HepG2 (cell line): ENCODE results near the gene NME1. TPM values are rescaled to one million over a fixed set of nuclear protein-coding genes. Genes with fewer than 3 reads are reported as not detected.

Experiments used
- NFATC3 ChIP-seq: sonication (generic); formaldehyde crosslinking; IDR thresholded peaks from 2 replicates; pipeline ENCODE4 v1.5.1; 2020; ENCODE audit warnings: mild to moderate bottlenecking, missing genetic modification reagents
- NFE2L1 ChIP-seq: sonication (generic); formaldehyde crosslinking; IDR thresholded peaks from 2 replicates; pipeline ENCODE4 v1.4.0; 2020; ENCODE audit warnings: missing genetic modification reagents, mild to moderate bottlenecking, borderline replicate concordance
- NFYB ChIP-seq: sonication (generic); formaldehyde crosslinking; IDR thresholded peaks from 2 replicates; pipeline ENCODE4 v1.4.0; 2020; ENCODE audit warnings: missing genetic modification reagents
- NR2F6 ChIP-seq, 2 experiments: IDR thresholded peaks; 2 replicates each; pipeline ENCODE4 v1.6.1; 2016; ENCODE audit warnings: antibody characterized with exemption in 1 of 2, mild to moderate bottlenecking in 1 of 2
- PITX1 ChIP-seq: sonication (generic); formaldehyde crosslinking; IDR thresholded peaks from 2 replicates; pipeline ENCODE4 v1.5.1; 2020; ENCODE audit warnings: mild to moderate bottlenecking, missing genetic modification reagents
- PPARG ChIP-seq: conservative IDR thresholded peaks from 2 replicates; pipeline ENCODE4 v1.6.1; 2016; ENCODE audit warnings: missing biosample characterization, missing genetic modification reagents
- RARA ChIP-seq: IDR thresholded peaks from 2 replicates; pipeline ENCODE4 v1.6.1; 2016; ENCODE audit warnings: missing genetic modification reagents, missing compliant biosample characterization
- RFXANK ChIP-seq: IDR thresholded peaks from 2 replicates; pipeline ENCODE4 v1.6.1; 2016
- SNAPC2 ChIP-seq: sonication (generic); formaldehyde crosslinking; IDR thresholded peaks from 2 replicates; pipeline ENCODE4 v1.8.1; 2022; ENCODE audit warnings: mild to moderate bottlenecking, missing genetic modification reagents
- SOX13 ChIP-seq, 3 experiments: fragments of 450-650 bp in 1 of 3; sonication (generic) in 1 of 3; formaldehyde crosslinking in 1 of 3; IDR thresholded peaks in 2 of 3; conservative IDR thresholded peaks in 1 of 3; 2 replicates each; pipeline versions ENCODE4 v1.5.0 to v1.6.1; 2016 to 2020; ENCODE audit warnings: antibody characterized with exemption in 1 of 3, mild to moderate bottlenecking in 1 of 3, missing compliant biosample characterization in 1 of 3, missing genetic modification reagents in 1 of 3, moderate library complexity in 1 of 3
- ZNF230 ChIP-seq: sonication (generic); formaldehyde crosslinking; IDR thresholded peaks from 2 replicates; pipeline ENCODE4 v1.4.0; 2020; ENCODE audit warnings: mild to moderate bottlenecking, missing genetic modification reagents
- ZNF33B ChIP-seq: sonication (generic); formaldehyde crosslinking; IDR thresholded peaks from 2 replicates; pipeline ENCODE4 v1.5.1; 2020; ENCODE audit warnings: mild to moderate bottlenecking, missing genetic modification reagents
- ZNF547 ChIP-seq: sonication (generic); formaldehyde crosslinking; IDR thresholded peaks from 2 replicates; pipeline ENCODE4 v1.5.1; 2020; ENCODE audit warnings: mild to moderate bottlenecking, missing genetic modification reagents
- ZNF577 ChIP-seq: sonication (generic); formaldehyde crosslinking; IDR thresholded peaks from 2 replicates; pipeline ENCODE4 v1.4.0; 2020; ENCODE audit warnings: mild to moderate bottlenecking, low read depth, missing genetic modification reagents, borderline replicate concordance
- ZSCAN9 ChIP-seq: IDR thresholded peaks from 2 replicates; pipeline ENCODE4 v1.6.1; 2016; ENCODE audit warnings: borderline replicate concordance
- polyA plus RNA-seq, 8 experiments: library from polyadenylated mRNA; depleted of rRNA in 3 of 8; stranded (reverse) in 7 of 8; unstranded in 1 of 8; fragments of >200 nt; fragmentation: Illumina TruSeq in 4 of 8; extraction: Trizol in 4 of 8; gene quantifications; 2 replicates each; pipeline versions ENCODE4 v1.2.1 to v1.2.3, GENCODE V29; 2011 to 2016; ENCODE audit warnings: low read depth in 4 of 8, missing spikeins in 1 of 8, mixed read lengths in 1 of 8; ENCODE audit not compliant: insufficient read depth in 1 of 8
- total RNA-seq, 5 experiments: library from RNA; depleted of rRNA; stranded (reverse); fragments of >200 nt; fragmentation: Illumina TruSeq; extraction: Trizol; gene quantifications; 2 replicates each; pipeline ENCODE4 v1.2.3, GENCODE V29; 2016; ENCODE audit warnings: low read depth in 1 of 5
- TF ChIP-seq, protein P1 (sequence below): sonication (generic); formaldehyde crosslinking; IDR thresholded peaks from 2 replicates; pipeline ENCODE4 v1.4.0; 2020; ENCODE audit warnings: mild to moderate bottlenecking, missing genetic modification reagents
- TF ChIP-seq, protein P2 (sequence below): sonication (generic); formaldehyde crosslinking; IDR thresholded peaks from 2 replicates; pipeline ENCODE4 v1.5.1; 2020; ENCODE audit warnings: mild to moderate bottlenecking, missing genetic modification reagents, moderate library complexity
- TF ChIP-seq, protein P3 (sequence below): sonication (generic); formaldehyde crosslinking; IDR thresholded peaks from 2 replicates; pipeline ENCODE4 v1.8.1; 2023; ENCODE audit warnings: mild to moderate bottlenecking, missing genetic modification reagents
- TF ChIP-seq, protein P4 (sequence below), 2 experiments: sonication (generic) in 1 of 2; formaldehyde crosslinking in 1 of 2; IDR thresholded peaks; 2 replicates each; pipeline versions ENCODE4 v1.4.0 to v1.6.1; 2016 to 2020; ENCODE audit warnings: borderline replicate concordance in 1 of 2, low read depth in 1 of 2, mild to moderate bottlenecking in 1 of 2, missing genetic modification reagents in 1 of 2

The NME1 gene
- total and polyA plus RNA-seq, 2 of the 13 experiments (the other 11 are each of a cell fraction or from before 2014, with no cell fraction given) = 295 to 516 TPM

DNA sequence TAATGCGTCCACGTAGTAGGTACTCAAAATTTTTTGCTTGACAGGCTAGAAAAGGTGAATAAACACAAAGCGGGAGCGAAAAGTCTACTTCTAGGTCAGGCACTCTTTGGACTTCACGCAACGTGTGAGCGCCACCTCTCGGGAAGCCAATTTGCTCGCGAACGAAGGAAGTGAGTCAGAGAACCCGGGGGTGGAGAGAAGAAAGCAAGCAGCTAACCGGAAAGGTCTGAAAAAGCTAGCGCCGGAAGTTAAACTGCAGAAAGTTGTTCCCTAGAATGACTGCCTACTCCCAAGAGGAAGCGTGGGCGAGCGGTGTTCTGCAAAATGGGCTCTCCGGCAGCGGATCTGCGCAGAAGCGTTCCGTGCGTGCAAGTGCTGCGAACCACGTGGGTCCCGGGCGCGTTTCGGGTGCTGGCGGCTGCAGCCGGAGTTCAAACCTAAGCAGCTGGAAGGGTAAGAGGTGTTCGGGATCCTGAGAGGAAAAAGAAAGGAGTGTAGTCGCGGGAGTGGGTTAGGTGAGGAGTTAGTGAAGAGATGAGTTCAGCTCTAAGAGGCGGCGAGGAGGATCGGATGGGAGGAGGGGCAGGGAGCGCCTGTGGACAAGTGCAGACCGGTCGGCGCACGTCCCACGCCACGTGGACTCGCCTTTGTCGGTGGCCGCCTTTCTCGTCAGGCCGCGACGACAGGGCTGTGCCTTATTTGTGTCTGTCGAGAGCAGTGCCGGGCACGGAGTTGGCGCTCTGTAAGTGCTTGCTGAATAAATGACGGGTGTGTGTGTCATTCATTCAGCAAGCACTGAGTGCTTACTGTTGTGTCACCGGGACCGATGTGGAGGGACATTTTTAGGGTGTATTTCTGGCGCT lies at the start of gene NME1 (continued):
- TF ChIP-seq SOX13 (IDR thresholded peaks at IDR 0.05) = no peak
- TF ChIP-seq SOX13 (CRISPR knock-in tag; conservative IDR thresholded peaks at IDR 0.05 in 1 of 2, IDR thresholded peaks at IDR 0.05 in 1 of 2) = peak in 1 of 2 experiments; percentile 82; a peak in 2 of 4 replicates
- TF ChIP-seq PPARG (CRISPR knock-in tag) = peak; percentile 86; the same call in 1 of the 2 replicates
- peak; percentile 98 for TF ChIP-seq ZSCAN9 (CRISPR knock-in tag)
- TF ChIP-seq, protein P1, sequence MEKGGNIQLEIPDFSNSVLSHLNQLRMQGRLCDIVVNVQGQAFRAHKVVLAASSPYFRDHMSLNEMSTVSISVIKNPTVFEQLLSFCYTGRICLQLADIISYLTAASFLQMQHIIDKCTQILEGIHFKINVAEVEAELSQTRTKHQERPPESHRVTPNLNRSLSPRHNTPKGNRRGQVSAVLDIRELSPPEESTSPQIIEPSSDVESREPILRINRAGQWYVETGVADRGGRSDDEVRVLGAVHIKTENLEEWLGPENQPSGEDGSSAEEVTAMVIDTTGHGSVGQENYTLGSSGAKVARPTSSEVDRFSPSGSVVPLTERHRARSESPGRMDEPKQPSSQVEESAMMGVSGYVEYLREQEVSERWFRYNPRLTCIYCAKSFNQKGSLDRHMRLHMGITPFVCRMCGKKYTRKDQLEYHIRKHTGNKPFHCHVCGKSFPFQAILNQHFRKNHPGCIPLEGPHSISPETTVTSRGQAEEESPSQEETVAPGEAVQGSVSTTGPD (CRISPR knock-in tag) = no peak
- peak; percentile 75; the same call in 1 of the 2 replicates for TF ChIP-seq PITX1 (CRISPR knock-in tag)
- peak; percentile 96 for TF ChIP-seq ZNF547 (CRISPR knock-in tag)
- TF ChIP-seq, protein P2, sequence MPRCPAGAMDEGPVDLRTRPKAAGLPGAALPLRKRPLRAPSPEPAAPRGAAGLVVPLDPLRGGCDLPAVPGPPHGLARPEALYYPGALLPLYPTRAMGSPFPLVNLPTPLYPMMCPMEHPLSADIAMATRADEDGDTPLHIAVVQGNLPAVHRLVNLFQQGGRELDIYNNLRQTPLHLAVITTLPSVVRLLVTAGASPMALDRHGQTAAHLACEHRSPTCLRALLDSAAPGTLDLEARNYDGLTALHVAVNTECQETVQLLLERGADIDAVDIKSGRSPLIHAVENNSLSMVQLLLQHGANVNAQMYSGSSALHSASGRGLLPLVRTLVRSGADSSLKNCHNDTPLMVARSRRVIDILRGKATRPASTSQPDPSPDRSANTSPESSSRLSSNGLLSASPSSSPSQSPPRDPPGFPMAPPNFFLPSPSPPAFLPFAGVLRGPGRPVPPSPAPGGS (CRISPR knock-in tag) = peak; percentile 93
- peak; percentile 88; the same call in 1 of the 2 replicates for TF ChIP-seq NFATC3 (CRISPR knock-in tag)
- TF ChIP-seq ZNF33B = peak; percentile 71; the same call in 1 of the 2 replicates
- 0 out of 2 replicates have a peak, but pooled peaks have one; percentile 93 for TF ChIP-seq ZNF577 (CRISPR knock-in tag)
- TF ChIP-seq RFXANK (CRISPR knock-in tag) = peak; percentile 96
- peak; percentile 99 for TF ChIP-seq ZNF230 (CRISPR knock-in tag)
- no peak; the same call in none of the 2 replicates for TF ChIP-seq NFYB
- peak; percentile 80 for TF ChIP-seq RARA (CRISPR knock-in tag)
- peak; percentile 70 for TF ChIP-seq NR2F6 (IDR thresholded peaks at IDR 0.05)
- peak; percentile 76 for TF ChIP-seq NR2F6 (CRISPR knock-in tag; IDR thresholded peaks at IDR 0.05)
- TF ChIP-seq NFE2L1 (CRISPR knock-in tag) = peak; percentile 90; the same call in 1 of the 2 replicates
- TF ChIP-seq, protein P3, sequence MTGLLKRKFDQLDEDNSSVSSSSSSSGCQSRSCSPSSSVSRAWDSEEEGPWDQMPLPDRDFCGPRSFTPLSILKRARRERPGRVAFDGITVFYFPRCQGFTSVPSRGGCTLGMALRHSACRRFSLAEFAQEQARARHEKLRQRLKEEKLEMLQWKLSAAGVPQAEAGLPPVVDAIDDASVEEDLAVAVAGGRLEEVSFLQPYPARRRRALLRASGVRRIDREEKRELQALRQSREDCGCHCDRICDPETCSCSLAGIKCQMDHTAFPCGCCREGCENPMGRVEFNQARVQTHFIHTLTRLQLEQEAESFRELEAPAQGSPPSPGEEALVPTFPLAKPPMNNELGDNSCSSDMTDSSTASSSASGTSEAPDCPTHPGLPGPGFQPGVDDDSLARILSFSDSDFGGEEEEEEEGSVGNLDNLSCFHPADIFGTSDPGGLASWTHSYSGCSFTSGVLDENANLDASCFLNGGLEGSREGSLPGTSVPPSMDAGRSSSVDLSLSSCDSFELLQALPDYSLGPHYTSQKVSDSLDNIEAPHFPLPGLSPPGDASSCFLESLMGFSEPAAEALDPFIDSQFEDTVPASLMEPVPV = peak; percentile 88
- TF ChIP-seq, protein P4, sequence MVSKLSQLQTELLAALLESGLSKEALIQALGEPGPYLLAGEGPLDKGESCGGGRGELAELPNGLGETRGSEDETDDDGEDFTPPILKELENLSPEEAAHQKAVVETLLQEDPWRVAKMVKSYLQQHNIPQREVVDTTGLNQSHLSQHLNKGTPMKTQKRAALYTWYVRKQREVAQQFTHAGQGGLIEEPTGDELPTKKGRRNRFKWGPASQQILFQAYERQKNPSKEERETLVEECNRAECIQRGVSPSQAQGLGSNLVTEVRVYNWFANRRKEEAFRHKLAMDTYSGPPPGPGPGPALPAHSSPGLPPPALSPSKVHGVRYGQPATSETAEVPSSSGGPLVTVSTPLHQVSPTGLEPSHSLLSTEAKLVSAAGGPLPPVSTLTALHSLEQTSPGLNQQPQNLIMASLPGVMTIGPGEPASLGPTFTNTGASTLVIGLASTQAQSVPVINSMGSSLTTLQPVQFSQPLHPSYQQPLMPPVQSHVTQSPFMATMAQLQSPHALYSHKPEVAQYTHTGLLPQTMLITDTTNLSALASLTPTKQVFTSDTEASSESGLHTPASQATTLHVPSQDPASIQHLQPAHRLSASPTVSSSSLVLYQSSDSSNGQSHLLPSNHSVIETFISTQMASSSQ (IDR thresholded peaks at IDR 0.05; ENCODE audit: low read depth) = peak; percentile 77
- TF ChIP-seq, protein P4 (CRISPR knock-in tag; IDR thresholded peaks at IDR 0.05; ENCODE audit: borderline replicate concordance) = peak; percentile 94
- TF ChIP-seq SNAPC2 (CRISPR knock-in tag) = peak; percentile 32; the same call in 1 of the 2 replicates
